HG02852 (cell line): ENCODE results near the gene DEPDC5.
"Not testable (repeated sequence)": the region's sequence is repeated elsewhere in the genome, so short reads cannot be mapped to it uniquely, and the experiment has no call there.

Experiments used
- ATAC-seq: cut with Tn5 transposase; IDR thresholded peaks from one replicate; pipeline ENCODE4 v1.9.1; 2021; ENCODE audit warnings: mild to moderate bottlenecking, moderate library complexity; ENCODE audit not compliant: unreplicated experiment

DEPDC5 gene

GRCh38 chr22:31813898-31814297, 60.1 kb downstream of the DEPDC5 start:
- ATAC-seq = not testable (repeated sequence)

- ATAC-seq = no peak
Measured at GRCh38 chr22:31814942-31815341, 61.1 kb downstream of the DEPDC5 start.

- ATAC-seq = not testable (repeated sequence)
Measured at GRCh38 chr22:31815383-31815814, 61.6 kb downstream of the DEPDC5 start.

GRCh38 chr22:31816750-31817149, 62.9 kb downstream of the DEPDC5 start:
- no peak for ATAC-seq

GRCh38 chr22:31818481-31819392, 64.9 kb downstream of the DEPDC5 start:
- no peak for ATAC-seq

GRCh38 chr22:31820655-31821054, 66.8 kb downstream of the DEPDC5 start:
- no peak for ATAC-seq

GRCh38 chr22:31821572-31821971, 67.8 kb downstream of the DEPDC5 start:
- ATAC-seq = no peak

- no peak for ATAC-seq
Measured at GRCh38 chr22:31822523-31822922, 68.7 kb downstream of the DEPDC5 start.

- ATAC-seq = no peak
Measured at GRCh38 chr22:31825513-31825912, 71.7 kb downstream of the DEPDC5 start.

GRCh38 chr22:31826443-31826842, 72.6 kb downstream of the DEPDC5 start:
- no peak for ATAC-seq

GRCh38 chr22:31828739-31829138, 74.9 kb downstream of the DEPDC5 start:
- no peak for ATAC-seq

GRCh38 chr22:31829505-31829904, 75.7 kb downstream of the DEPDC5 start:
- no peak for ATAC-seq

GRCh38 chr22:31830721-31831070, 76.9 kb downstream of the DEPDC5 start:
- ATAC-seq = no peak

GRCh38 chr22:31833930-31834329, 80.1 kb downstream of the DEPDC5 start:
- ATAC-seq = no peak

- no peak for ATAC-seq
Measured at GRCh38 chr22:31836010-31836409, 82.2 kb downstream of the DEPDC5 start.

GRCh38 chr22:31838917-31839316, 85.1 kb downstream of the DEPDC5 start:
- ATAC-seq = no peak

- ATAC-seq = no peak
Measured at GRCh38 chr22:31839986-31840385, 86.2 kb downstream of the DEPDC5 start.

GRCh38 chr22:31840585-31840984, 86.8 kb downstream of the DEPDC5 start:
- no peak for ATAC-seq

- no peak for ATAC-seq
Measured at GRCh38 chr22:31841078-31841827, 87.4 kb downstream of the DEPDC5 start.

- ATAC-seq = no peak
Measured at GRCh38 chr22:31843526-31843925, 89.7 kb downstream of the DEPDC5 start.

- no peak for ATAC-seq
Measured at GRCh38 chr22:31844941-31845340, 91.1 kb downstream of the DEPDC5 start.
